Ishikawa (cell line): Measurements from ENCODE around the gene KATNB1.

Experiments used
- EGR1 ChIP-seq: IDR thresholded peaks from 2 replicates; pipeline ENCODE4 v1.6.1; 2012
- EP300 ChIP-seq: IDR thresholded peaks from 2 replicates; pipeline ENCODE4 v1.6.1; 2012; ENCODE audit warnings: borderline replicate concordance
- FOXM1 ChIP-seq: IDR thresholded peaks from 2 replicates; pipeline ENCODE4 v1.6.1; 2012; ENCODE audit warnings: low read depth, borderline replicate concordance
- MAX ChIP-seq: IDR thresholded peaks from 2 replicates; pipeline ENCODE4 v1.6.1; 2012
- NFIC ChIP-seq: IDR thresholded peaks from 2 replicates; pipeline ENCODE4 v1.6.1; 2012
- RAD21 ChIP-seq: IDR thresholded peaks from 2 replicates; pipeline ENCODE4 v1.6.1; 2012; ENCODE audit warnings: low read depth
- REST ChIP-seq: IDR thresholded peaks from 2 replicates; pipeline ENCODE4 v1.6.1; 2012; ENCODE audit warnings: low read depth, mild to moderate bottlenecking
- TAF1 ChIP-seq: IDR thresholded peaks from 2 replicates; pipeline ENCODE4 v1.6.1; 2012; ENCODE audit warnings: low read depth, mild to moderate bottlenecking
- TCF12 ChIP-seq: IDR thresholded peaks from 2 replicates; pipeline ENCODE4 v1.6.1; 2012; ENCODE audit warnings: low read depth
- TEAD4 ChIP-seq: IDR thresholded peaks from 2 replicates; pipeline ENCODE4 v1.6.1; 2012
- YY1 ChIP-seq: IDR thresholded peaks from 2 replicates; pipeline ENCODE4 v1.6.1; 2012; ENCODE audit warnings: low read depth
- ZBTB7A ChIP-seq: IDR thresholded peaks from 2 replicates; pipeline ENCODE4 v1.6.1; 2012; ENCODE audit warnings: low read depth

- TF ChIP-seq MAX, result no peak
- no peak for TF ChIP-seq EP300
- TF ChIP-seq TAF1, result no peak
- TF ChIP-seq YY1, result no peak
- TF ChIP-seq NFIC, result no peak
- TF ChIP-seq FOXM1, result no peak
- no peak for TF ChIP-seq EGR1
- TF ChIP-seq TEAD4, result no peak
- TF ChIP-seq REST, result no peak
- TF ChIP-seq RAD21, result no peak
- TF ChIP-seq ZBTB7A, result no peak
- no peak for TF ChIP-seq TCF12
These were observed 24.2 kb upstream of the KATNB1 start for GRCh38 chr16:57711346-57711745.
